Lower lobe of right lung (tissue), 2 donors: ENCODE measurements around the gene EGFLAM. TPM values are rescaled to one million over a fixed set of nuclear protein-coding genes. Genes with fewer than 3 reads are reported as not detected.

Experiments
- ATAC-seq, 2 donors: fragments of 200-7000 bp; cut with Tn5 transposase; one replicate each; pipeline ENCODE4 v1.9.1; 2020 to 2022; ENCODE audit warnings: mild to moderate bottlenecking in 2 of 2, moderate library complexity in 2 of 2
- DNase-seq: peaks from one replicate; pipeline ENCODE4 v3.0.0-alpha.2; 2020
- H3K27ac ChIP-seq: fragments of 200-600 bp; one replicate; pipeline ENCODE4 v1.8.0; 2022
- H3K27me3 ChIP-seq: fragments of 200-600 bp; one replicate; pipeline ENCODE4 v1.8.0; 2022; ENCODE audit warnings: low read depth
- H3K36me3 ChIP-seq: fragments of 200-600 bp; one replicate; pipeline ENCODE4 v1.8.0; 2022; ENCODE audit warnings: mild to moderate bottlenecking
- H3K4me1 ChIP-seq: fragments of 200-600 bp; one replicate; pipeline ENCODE4 v1.8.0; 2022
- H3K4me3 ChIP-seq: fragments of 200-600 bp; one replicate; pipeline ENCODE4 v1.8.0; 2022; ENCODE audit warnings: mild to moderate bottlenecking
- H3K9me3 ChIP-seq: fragments of 200-600 bp; one replicate; pipeline ENCODE4 v1.8.0; 2022
- CTCF ChIP-seq: fragments of 200-600 bp; IDR thresholded peaks from one replicate; pipeline ENCODE4 v1.8.0; 2022; ENCODE audit warnings: antibody characterized with exemption, mild to moderate bottlenecking
- intact Hi-C: fragments of 100-400 bp; cut with DNase I; formaldehyde crosslinking; loops from one replicate; pipeline ENCODE4 v1.11.0; 2022
- total RNA-seq: library from RNA; stranded (reverse); fragmentation: NEBNext Ultra II Directional; extraction: Animal tissue kit (Norgen Biotek cat#: 25700); gene quantifications from one replicate; pipeline ENCODE4 v1.2.1, GENCODE V29; 2021
- donor health status: DM: no; HTN: yes; CAD: no; lungs with severe emphysema.

Gene EGFLAM
- total RNA-seq, 1 donor from 2014 or later: 2.4 TPM

DNA sequence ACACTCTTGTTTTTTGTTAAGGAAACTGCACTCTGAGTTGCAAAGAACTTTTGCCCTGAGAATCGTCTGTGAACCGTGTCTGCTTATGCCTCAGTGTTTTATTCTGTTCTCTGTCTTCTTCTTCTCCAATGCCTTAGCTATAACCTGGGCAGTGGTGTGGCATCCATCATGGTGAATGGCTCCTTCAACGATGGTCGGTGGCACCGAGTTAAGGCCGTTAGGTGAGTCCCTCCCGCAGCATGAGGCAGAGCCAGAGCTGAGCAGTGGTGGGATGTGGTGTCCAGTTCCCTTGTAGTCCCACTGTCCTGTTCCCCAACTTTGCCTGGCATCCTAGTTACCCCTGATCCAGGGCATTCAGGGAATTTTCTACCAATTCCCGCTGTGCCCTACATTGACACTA lies 199.8 kb downstream of the EGFLAM start:
- H3K4me3 ChIP-seq: no peak overlapping the region
- H3K36me3 ChIP-seq: no peaks in the 10 kb centered on the region
- H3K9me3 ChIP-seq: no peaks in the 10 kb centered on the region
- H3K4me1 ChIP-seq: peaks cover 2% of the 10 kb centered on the region
- no peak for ATAC-seq
- TF ChIP-seq CTCF: no peak
- H3K27me3 ChIP-seq: peaks cover 6% of the 10 kb centered on the region
- no peak overlapping the region for H3K27ac ChIP-seq
- no peak for DNase-seq
- intact Hi-C loops: no loop called here

GRCh38 chr5:38462976-38463633 lies 204.7 kb downstream of the EGFLAM start:
- Histone ChIP-seq H3K4me1 (peaks cover 32% of the 10 kb centered on the region), H3K27ac (no peak overlapping the region), H3K27me3 (no peaks in the 10 kb centered on the region), H3K4me3 (no peak overlapping the region), H3K36me3 (no peaks in the 10 kb centered on the region), H3K9me3 (no peaks in the 10 kb centered on the region)
- ATAC-seq: no peak
- TF ChIP-seq CTCF: no peak
- DNase-seq: no peak
- intact Hi-C loops: no loop called here

- Histone ChIP-seq H3K4me1 (peaks cover 39% of the 10 kb centered on the region), H3K27me3 (no peaks in the 10 kb centered on the region), H3K9me3 (no peaks in the 10 kb centered on the region), H3K27ac (no peak overlapping the region), H3K36me3 (no peaks in the 10 kb centered on the region), H3K4me3 (no peak overlapping the region)
- TF ChIP-seq CTCF: no peak
- peak in 1 of 2 donors; percentile 16 for ATAC-seq
- intact Hi-C loops: no loop called here
- no peak for DNase-seq
Measured at GRCh38 chr5:38463634-38464521, 205.5 kb downstream of the EGFLAM start.

- peaks cover 43% of the 10 kb centered on the region for H3K4me1 ChIP-seq
- no peaks in the 10 kb centered on the region for H3K27me3 ChIP-seq
- no peak overlapping the region for H3K27ac ChIP-seq
- DNase-seq (no peak), ATAC-seq (no peak)
- intact Hi-C loops: no loop called here
- H3K36me3 ChIP-seq: no peaks in the 10 kb centered on the region
- no peak overlapping the region for H3K4me3 ChIP-seq
- no peaks in the 10 kb centered on the region for H3K9me3 ChIP-seq
- TF ChIP-seq CTCF: no peak
Measured at GRCh38 chr5:38465061-38465460, 206.7 kb downstream of the EGFLAM start.

DNA sequence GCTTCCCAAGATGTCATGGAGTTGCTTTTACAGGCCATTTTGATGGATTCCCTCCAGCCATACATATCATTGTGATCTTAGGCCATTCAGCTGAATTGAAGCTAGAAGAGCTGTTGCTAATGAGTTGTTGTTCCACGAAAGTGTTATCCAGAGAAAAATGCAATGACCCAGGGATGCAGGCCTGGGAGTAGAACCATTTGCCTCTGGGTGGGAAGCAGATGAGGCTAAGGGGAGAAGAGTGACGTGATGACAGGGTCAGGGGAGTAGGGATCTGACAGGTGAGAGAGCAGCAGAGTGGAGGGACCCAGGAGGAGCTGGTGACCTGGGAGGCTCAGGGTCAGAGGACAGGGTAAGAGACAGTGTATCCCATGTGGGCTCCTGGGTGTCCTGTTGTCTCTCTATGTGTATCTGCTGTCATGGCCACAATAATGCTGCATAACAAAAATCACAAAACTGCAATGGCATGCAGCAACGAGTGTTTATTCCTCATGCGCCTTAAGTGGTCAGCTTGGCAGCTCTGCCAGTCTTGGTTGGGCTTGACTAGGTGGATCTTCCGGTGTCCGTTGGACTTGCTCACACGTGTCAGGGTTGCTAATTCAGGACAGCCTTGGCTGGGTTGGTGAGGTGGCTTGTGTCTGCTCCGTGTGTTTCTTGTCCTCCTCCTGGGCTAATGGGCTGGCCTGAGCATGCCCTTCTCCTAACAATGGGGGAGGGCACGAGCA lies 207.5 kb downstream of the EGFLAM start:
- peaks cover 43% of the 10 kb centered on the region for H3K4me1 ChIP-seq
- H3K27ac ChIP-seq: peak overlapping the region; percentile 84
- no peaks in the 10 kb centered on the region for H3K9me3 ChIP-seq
- H3K4me3 ChIP-seq: no peak overlapping the region
- intact Hi-C loops: no loop called here
- DNase-seq (no peak), ATAC-seq (no peak)
- no peaks in the 10 kb centered on the region for H3K36me3 ChIP-seq
- TF ChIP-seq CTCF: no peak
- H3K27me3 ChIP-seq: no peaks in the 10 kb centered on the region
